Measurements from ENCODE around the gene GPC6. TPM values are rescaled to one million over a fixed set of nuclear protein-coding genes. Genes with fewer than 3 reads are reported as not detected.

GPC6 gene
- total and polyA plus RNA-seq, 4 donors, result 5.9 to 29.1 (median 18.2) TPM

GRCh38 chr13:94139393-94139995 lies 912.9 kb downstream of the GPC6 start:
- Histone ChIP-seq H3K27ac (ENCODE audit: low read depth in 1 of 2, low read length in 2 of 2) (no peak overlapping the region), H3K4me1 (ENCODE audit: control insufficient read depth in 4 of 4, insufficient read depth in 4 of 4, low read length in 3 of 4) (no peaks in the 10 kb centered on the region), H3K9ac (ENCODE audit: low read depth in 1 of 2, low read length in 2 of 2) (no peak overlapping the region), H3K9me3 (ENCODE audit: control insufficient read depth in 4 of 4, low read length in 3 of 4) (no peaks in the 10 kb centered on the region), H3K4me3 (ENCODE audit: low read depth in 1 of 3, low read length in 3 of 3) (no peak overlapping the region), H3K36me3 (ENCODE audit: control insufficient read depth in 4 of 4, insufficient read depth in 3 of 4, low read depth in 1 of 4, low read length in 3 of 4) (no peaks in the 10 kb centered on the region), H3K27me3 (ENCODE audit: control insufficient read depth in 4 of 4, insufficient read depth in 4 of 4, low read length in 3 of 4) (no peaks in the 10 kb centered on the region)
- WGBS, result 97% methylated on average over 1 of the region's 1 CpG
- DNase-seq (ENCODE audit: low spot score), result no peak
- no peak for TF ChIP-seq ZBTB33 (IDR thresholded peaks at IDR 0.05)
- TF ChIP-seq FOXA1 (IDR thresholded peaks at IDR 0.05), result no peak
- no peak for TF ChIP-seq JUND (IDR thresholded peaks at IDR 0.05)
- no peak for TF ChIP-seq ATF3 (IDR thresholded peaks at IDR 0.05)
- TF ChIP-seq, protein P1, sequence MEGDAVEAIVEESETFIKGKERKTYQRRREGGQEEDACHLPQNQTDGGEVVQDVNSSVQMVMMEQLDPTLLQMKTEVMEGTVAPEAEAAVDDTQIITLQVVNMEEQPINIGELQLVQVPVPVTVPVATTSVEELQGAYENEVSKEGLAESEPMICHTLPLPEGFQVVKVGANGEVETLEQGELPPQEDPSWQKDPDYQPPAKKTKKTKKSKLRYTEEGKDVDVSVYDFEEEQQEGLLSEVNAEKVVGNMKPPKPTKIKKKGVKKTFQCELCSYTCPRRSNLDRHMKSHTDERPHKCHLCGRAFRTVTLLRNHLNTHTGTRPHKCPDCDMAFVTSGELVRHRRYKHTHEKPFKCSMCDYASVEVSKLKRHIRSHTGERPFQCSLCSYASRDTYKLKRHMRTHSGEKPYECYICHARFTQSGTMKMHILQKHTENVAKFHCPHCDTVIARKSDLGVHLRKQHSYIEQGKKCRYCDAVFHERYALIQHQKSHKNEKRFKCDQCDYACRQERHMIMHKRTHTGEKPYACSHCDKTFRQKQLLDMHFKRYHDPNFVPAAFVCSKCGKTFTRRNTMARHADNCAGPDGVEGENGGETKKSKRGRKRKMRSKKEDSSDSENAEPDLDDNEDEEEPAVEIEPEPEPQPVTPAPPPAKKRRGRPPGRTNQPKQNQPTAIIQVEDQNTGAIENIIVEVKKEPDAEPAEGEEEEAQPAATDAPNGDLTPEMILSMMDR (IDR thresholded peaks at IDR 0.05; ENCODE audit: low read depth, low read length, missing input control), result no peak
- TF ChIP-seq FOXA2 (IDR thresholded peaks at IDR 0.05), result no peak
- no peak for TF ChIP-seq SP1 (IDR thresholded peaks at IDR 0.05)
- TF ChIP-seq, protein P2, sequence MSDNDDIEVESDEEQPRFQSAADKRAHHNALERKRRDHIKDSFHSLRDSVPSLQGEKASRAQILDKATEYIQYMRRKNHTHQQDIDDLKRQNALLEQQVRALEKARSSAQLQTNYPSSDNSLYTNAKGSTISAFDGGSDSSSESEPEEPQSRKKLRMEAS (IDR thresholded peaks at IDR 0.05), result no peak
- no peak for TF ChIP-seq EGR1 (IDR thresholded peaks at IDR 0.05; ENCODE audit: low read depth in 2 of 2)
- no peak for TF ChIP-seq HNF4G (IDR thresholded peaks at IDR 0.05)
- TF ChIP-seq HNF4A (conservative IDR thresholded peaks at IDR 0.05), result no peak
- no peak for TF ChIP-seq REST (IDR thresholded peaks at IDR 0.05)
- no peak for TF ChIP-seq NR2F2 (IDR thresholded peaks at IDR 0.05)

GRCh38 chr13:94140027-94140426 lies 913.4 kb downstream of the GPC6 start:
- Histone ChIP-seq H3K27me3 (ENCODE audit: control insufficient read depth in 4 of 4, insufficient read depth in 4 of 4, low read length in 3 of 4) (no peaks in the 10 kb centered on the region), H3K9me3 (ENCODE audit: control insufficient read depth in 4 of 4, low read length in 3 of 4) (no peaks in the 10 kb centered on the region), H3K36me3 (ENCODE audit: control insufficient read depth in 4 of 4, insufficient read depth in 3 of 4, low read depth in 1 of 4, low read length in 3 of 4) (no peaks in the 10 kb centered on the region), H3K27ac (ENCODE audit: low read depth in 1 of 2, low read length in 2 of 2) (no peak overlapping the region), H3K4me3 (ENCODE audit: low read depth in 1 of 3, low read length in 3 of 3) (no peak overlapping the region), H3K9ac (ENCODE audit: low read depth in 1 of 2, low read length in 2 of 2) (no peak overlapping the region), H3K4me1 (ENCODE audit: control insufficient read depth in 4 of 4, insufficient read depth in 4 of 4, low read length in 3 of 4) (no peaks in the 10 kb centered on the region)
- 89% methylated on average over 2 of the region's 2 CpGs for WGBS
- no peak for DNase-seq (ENCODE audit: low spot score)
- TF ChIP-seq HNF4G (IDR thresholded peaks at IDR 0.05) (no peak), ZBTB33 (IDR thresholded peaks at IDR 0.05) (no peak), HNF4A (conservative IDR thresholded peaks at IDR 0.05) (no peak)

All from liver (tissue), 9 donors.